Psoas muscle (tissue), 8 donors: ENCODE results near the gene CEACAM18. TPM values are rescaled to one million over a fixed set of nuclear protein-coding genes. Genes with fewer than 3 reads are reported as not detected.

Experiments
- ATAC-seq, 4 donors: fragments of 200-7000 bp; cut with Tn5 transposase; one replicate each; pipeline ENCODE4 v1.9.1; 2020; ENCODE audit warnings: moderate library complexity in 3 of 4, mild to moderate bottlenecking in 2 of 4
- DNase-seq, 2 donors: peaks; one replicate each; pipeline ENCODE4 v3.0.0-alpha.2; 2020
- H3K27ac ChIP-seq: fragments of 200-600 bp; one replicate; pipeline ENCODE4 v1.8.0; 2022
- H3K27me3 ChIP-seq, 3 donors: fragments of 200-600 bp in 1 of 3; one replicate each; pipeline versions ENCODE4 v1.6.1 to v1.8.0; 2013 to 2022; ENCODE audit warnings: low read length in 2 of 3, mild to moderate bottlenecking in 2 of 3, moderate library complexity in 1 of 3; ENCODE audit not compliant: insufficient read depth in 3 of 3
- H3K36me3 ChIP-seq, 2 donors: fragments of 200-600 bp in 1 of 2; one replicate each; pipeline versions ENCODE4 v1.6.1 to v1.8.0; 2013 to 2022; ENCODE audit warnings: low read depth in 1 of 2, mild to moderate bottlenecking in 1 of 2, moderate library complexity in 1 of 2; ENCODE audit not compliant: insufficient read depth in 1 of 2
- H3K4me1 ChIP-seq: fragments of 200-600 bp; one replicate; pipeline ENCODE4 v1.8.0; 2022
- H3K4me3 ChIP-seq: fragments of 200-600 bp; one replicate; pipeline ENCODE4 v1.8.0; 2022; ENCODE audit warnings: mild to moderate bottlenecking
- H3K9me3 ChIP-seq: fragments of 200-600 bp; one replicate; pipeline ENCODE4 v1.8.0; 2022
- CTCF ChIP-seq: fragments of 200-600 bp; IDR thresholded peaks from one replicate; pipeline ENCODE4 v1.8.0; 2022; ENCODE audit warnings: antibody characterized with exemption
- WGBS, 3 donors: extraction: QIAGEN DNeasy Blood & Tissue Kit; methylation state at CpG; one replicate each; pipeline versions ENCODE4 v1.1.6 to v1.1.7; 2013; 5-methylcytosine and 5-hydroxymethylcytosine counted together
- intact Hi-C, 2 donors: fragments of 100-400 bp; cut with DNase I; formaldehyde crosslinking; loops; one replicate each; pipeline versions ENCODE4 v1.11.0 to v1.14.2; 2022
- polyA plus RNA-seq, 3 donors: library from polyadenylated mRNA; stranded (reverse); fragments of 200-250 nt; gene quantifications; one replicate each; pipeline ENCODE4 v1.2.3, GENCODE V29; 2013
- total RNA-seq, 4 donors: library from RNA; stranded (reverse); fragmentation: NEBNext Ultra II Directional in 2 of 4; extraction: Animal tissue kit (Norgen Biotek cat#: 25700) in 2 of 4; gene quantifications; one replicate each; pipeline versions ENCODE4 v1.2.1 to v1.2.4, GENCODE V29; 2021 to 2023
- donor health status: healthy with polysubstance abuse.
- donor health status: DM: no; HTN: no; CAD: no; lungs with moderate emphysema.
- donor health status: Bipolar disorder and iron deficiency.
- donor health status: healthy.
- donor health status: DM: yes; HTN: yes; CAD: no.
- donor health status: DM: no; HTN: no; CAD: no.
- donor health status: DM: no; HTN: no; CAD: no.
- donor health status: DM: yes; HTN: yes; CAD: no.

The CEACAM18 gene
- total and polyA plus RNA-seq, 7 donors, result not detected

GRCh38 chr19:51466723-51467122, 11.6 kb upstream of the CEACAM18 start:
- WGBS, 3 donors, result 53 to 58% (median 53%) methylated on average over 3 of the region's 3 CpGs
- peaks cover 0 to 15% (median 3%) of the 10 kb centered on the region in 3 donors for H3K27me3 ChIP-seq

GRCh38 chr19:51467864-51468544, 10.3 kb upstream of the CEACAM18 start:
- Histone ChIP-seq H3K27me3 (peaks cover 0 to 7% (median 0%) of the 10 kb centered on the region in 3 donors), H3K27ac (no peak overlapping the region), H3K36me3 (no peaks in the 10 kb centered on the region), H3K9me3 (no peaks in the 10 kb centered on the region), H3K4me1 (no peaks in the 10 kb centered on the region), H3K4me3 (no peak overlapping the region)
- intact Hi-C loops, result no loop called here
- ATAC-seq, result no peak
- WGBS, 3 donors, result 62 to 71% (median 68%) methylated on average over 4 of the region's 4 CpGs
- DNase-seq, result no peak
- no peak for TF ChIP-seq CTCF

More at GRCh38 chr19:51466723-51467122, 11.6 kb upstream of the CEACAM18 start:
- Histone ChIP-seq H3K36me3 (no peaks in the 10 kb centered on the region), H3K4me1 (no peaks in the 10 kb centered on the region), H3K4me3 (no peak overlapping the region), H3K9me3 (no peaks in the 10 kb centered on the region), H3K27ac (no peak overlapping the region)
- intact Hi-C loops, result no loop called here
- ATAC-seq, result no peak
- DNase-seq, result no peak
- TF ChIP-seq CTCF, result no peak

- 69 to 88% (median 74%) methylated on average over 2 of the region's 2 CpGs for WGBS, 3 donors
- intact Hi-C loops, result no loop called here
- ATAC-seq (no peak), DNase-seq (no peak)
- no peaks in the 10 kb centered on the region for H3K36me3 ChIP-seq
- no peak for TF ChIP-seq CTCF
- no peaks in the 10 kb centered on the region for H3K4me1 ChIP-seq
- H3K27me3 ChIP-seq, result peaks cover 0 to 3% (median 0%) of the 10 kb centered on the region in 3 donors
- no peak overlapping the region for H3K27ac ChIP-seq
- no peak overlapping the region for H3K4me3 ChIP-seq
- no peaks in the 10 kb centered on the region for H3K9me3 ChIP-seq
Measured at GRCh38 chr19:51468545-51468920, 9.8 kb upstream of the CEACAM18 start.

- DNase-seq (no peak), ATAC-seq (no peak)
- Histone ChIP-seq H3K9me3 (no peaks in the 10 kb centered on the region), H3K27ac (no peak overlapping the region), H3K36me3 (no peaks in the 10 kb centered on the region), H3K4me3 (no peak overlapping the region), H3K4me1 (no peaks in the 10 kb centered on the region), H3K27me3 (peaks cover 0 to 3% (median 0%) of the 10 kb centered on the region in 3 donors)
- WGBS, 3 donors, result 33 to 50% (median 38%) methylated on average over 4 of the region's 4 CpGs
- intact Hi-C loops, result no loop called here
- TF ChIP-seq CTCF, result no peak
Measured at GRCh38 chr19:51469162-51469561, 9.2 kb upstream of the CEACAM18 start.

GRCh38 chr19:51469629-51470028, 8.7 kb upstream of the CEACAM18 start:
- peaks cover 0 to 3% (median 0%) of the 10 kb centered on the region in 3 donors for H3K27me3 ChIP-seq
- ATAC-seq (no peak), DNase-seq (no peak)
- WGBS, 3 donors, result 59 to 76% (median 67%) methylated on average over 1 of the region's 1 CpG
- no peaks in the 10 kb centered on the region for H3K4me1 ChIP-seq
- H3K36me3 ChIP-seq, result no peaks in the 10 kb centered on the region
- H3K9me3 ChIP-seq, result no peaks in the 10 kb centered on the region
- no peak overlapping the region for H3K27ac ChIP-seq
- H3K4me3 ChIP-seq, result no peak overlapping the region
- intact Hi-C loops, result loop anchor here (5.0 to 10.0 kb wide), 3 partner anchors 185 to 308 kb away; no protein-coding TSS in a partner anchor
- no peak for TF ChIP-seq CTCF
